ENCODE measurements around the gene ELMO3. TPM values are rescaled to one million over a fixed set of nuclear protein-coding genes. Genes with fewer than 3 reads are reported as not detected.

Gene ELMO3, protein sequence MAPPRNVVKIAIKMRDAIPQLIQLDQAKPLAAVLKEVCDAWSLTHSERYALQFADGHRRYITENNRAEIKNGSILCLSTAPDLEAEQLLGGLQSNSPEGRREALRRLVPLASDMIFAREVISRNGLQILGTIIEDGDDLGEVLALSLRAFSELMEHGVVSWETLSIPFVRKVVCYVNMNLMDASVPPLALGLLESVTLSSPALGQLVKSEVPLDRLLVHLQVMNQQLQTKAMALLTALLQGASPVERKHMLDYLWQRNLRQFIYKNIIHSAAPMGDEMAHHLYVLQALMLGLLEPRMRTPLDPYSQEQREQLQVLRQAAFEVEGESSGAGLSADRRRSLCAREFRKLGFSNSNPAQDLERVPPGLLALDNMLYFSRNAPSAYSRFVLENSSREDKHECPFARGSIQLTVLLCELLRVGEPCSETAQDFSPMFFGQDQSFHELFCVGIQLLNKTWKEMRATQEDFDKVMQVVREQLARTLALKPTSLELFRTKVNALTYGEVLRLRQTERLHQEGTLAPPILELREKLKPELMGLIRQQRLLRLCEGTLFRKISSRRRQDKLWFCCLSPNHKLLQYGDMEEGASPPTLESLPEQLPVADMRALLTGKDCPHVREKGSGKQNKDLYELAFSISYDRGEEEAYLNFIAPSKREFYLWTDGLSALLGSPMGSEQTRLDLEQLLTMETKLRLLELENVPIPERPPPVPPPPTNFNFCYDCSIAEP
- total RNA-seq (2012; rRNA removed) (0.28 and 0.36 TPM in 2 replicates), polyA plus RNA-seq (2012; rRNA removed) (1.6 and 1.9 TPM in 2 replicates), Bru-seq, nascent RNA (percentile 43 among the genes with signal in this experiment), BruChase-seq, experiment 1, labeled RNA remaining after a 6-hour chase (percentile 43 among the genes with signal in this experiment), BruChase-seq, experiment 2, labeled RNA remaining after a 2-hour chase (percentile 39 among the genes with signal in this experiment)
- polyA plus RNA-seq (2012; cell fraction: cytosol; rRNA removed) = 0.70 and 0.78 TPM in 2 replicates
- polyA plus RNA-seq (2012; cell fraction: nucleus; rRNA removed; ENCODE audit: low replicate concordance) = 7.2 and 21.3 TPM in 2 replicates
- long read RNA-seq = 0 reads

DNA sequence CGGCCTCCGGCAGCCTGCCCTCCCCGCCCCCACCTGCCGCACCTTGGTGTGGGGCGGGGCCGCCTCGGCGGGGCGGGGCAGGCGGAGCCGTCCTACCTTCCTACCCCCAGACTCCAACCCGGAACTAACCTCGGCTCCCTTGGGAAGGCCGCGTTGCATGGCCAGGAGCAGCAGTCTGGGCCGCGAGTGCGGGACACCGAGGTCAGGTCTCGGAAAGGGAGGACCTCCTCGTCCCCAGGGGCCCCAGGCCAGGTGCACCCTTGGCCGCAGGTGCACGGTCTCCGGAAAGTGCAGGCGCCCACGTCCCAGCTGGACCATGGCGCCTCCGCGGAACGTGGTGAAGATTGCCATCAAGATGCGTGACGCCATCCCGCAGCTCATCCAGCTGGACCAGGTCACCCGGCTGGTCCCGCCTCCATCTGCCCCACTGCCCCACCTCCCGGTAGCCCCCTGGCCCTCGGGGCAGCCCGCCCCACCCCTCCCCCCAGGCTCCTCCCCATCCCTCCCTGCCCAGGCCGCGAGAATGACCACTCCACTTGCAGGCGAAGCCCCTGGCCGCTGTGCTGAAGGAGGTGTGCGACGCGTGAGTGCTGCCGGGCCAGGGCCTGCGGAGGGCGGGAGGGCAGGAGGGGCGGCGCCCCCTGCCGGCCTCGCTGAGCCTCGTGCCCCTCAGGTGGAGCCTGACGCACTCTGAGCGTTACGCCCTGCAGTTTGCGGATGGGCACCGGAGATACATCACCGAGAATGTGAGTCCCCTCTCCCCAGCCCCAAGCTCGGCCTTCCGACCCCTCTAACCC is at the start of gene ELMO3:
TSS of gene ELMO3 (plus strand) at position 121 of the 797 bp plus-strand sequence. CDS start at position 317, 196 bp downstream.
- H3K4me2 ChIP-seq (ENCODE audit: low read depth, low read length) = no peak within 1 kb of the TSS
- H3K27me3 ChIP-seq (ENCODE audit: control insufficient read depth, insufficient read depth, low read length) = no peaks in the 10 kb centered on the region
- dilution Hi-C loops (cut with HindIII; ENCODE audit: low sequenced_read_pairs, unreplicated experiment) (no loop called here), intact Hi-C loops (cut with micrococcal nuclease) (no loop called here), in situ Hi-C loops (cut with MboI; ENCODE audit: low sequenced_read_pairs) (no loop called here)
- no peaks in the 10 kb centered on the region for H3K9me3 ChIP-seq (ENCODE audit: control insufficient read depth, insufficient read depth, low read length)
- no peak; the same call in 1 of the 2 replicates for ATAC-seq (ENCODE audit: low read depth)
- no peak within 1 kb of the TSS for H2AFZ ChIP-seq (replicated peaks; ENCODE audit: low read length, poor library complexity)
- no peak within 1 kb of the TSS for H3K14ac ChIP-seq (replicated peaks; ENCODE audit: low read depth, low read length)
- no peak within 1 kb of the TSS for H2BK20ac ChIP-seq (ENCODE audit: low read depth, low read length)
- H3K23ac ChIP-seq (ENCODE audit: low read depth, low read length) = no peak within 1 kb of the TSS
- H3K4me1 ChIP-seq (ENCODE audit: control insufficient read depth, insufficient read depth, low read length) = no peaks in the 10 kb centered on the region
- BruUV-seq (replicated peaks) = no TSS peak
- H2BK15ac ChIP-seq (ENCODE audit: low read depth, low read length) = no peak within 1 kb of the TSS
- no peak within 1 kb of the TSS for H3K27ac ChIP-seq (ENCODE audit: insufficient read depth, low read length)
- peak within 1 kb of the TSS; percentile 70 for H2AK9ac ChIP-seq (replicated peaks; ENCODE audit: low read depth, low read length, poor library complexity)
- peaks cover 14% of the 10 kb centered on the region for H4K20me1 ChIP-seq (ENCODE audit: insufficient read depth, low read length)
- H3K36me3 ChIP-seq (ENCODE audit: control insufficient read depth, insufficient read depth, low read length) = peaks cover 71% of the 10 kb centered on the region
- 64% methylated on average over 28 of the region's 61 CpGs; no CpG with 5 or more reads in 1 of the 2 experiments for WGBS, 2 experiments (ENCODE audit: extremely low coverage in 2 of 2, insufficient read length in 1 of 2)
- H3K56ac ChIP-seq (ENCODE audit: extremely low read depth, insufficient read depth, low read length) = no peak within 1 kb of the TSS
- no peak within 1 kb of the TSS for H4K5ac ChIP-seq (ENCODE audit: low read depth, low read length)
- H3K4ac ChIP-seq (ENCODE audit: low read depth, low read length) = no peak within 1 kb of the TSS
- no peaks in the 10 kb centered on the region for H3K9me1 ChIP-seq (ENCODE audit: insufficient read depth, low read length)
- no peak within 1 kb of the TSS for H3K18ac ChIP-seq (ENCODE audit: low read depth, low read length)
- ChIA-PET CTCF (no interaction called here), POLR2A (ENCODE audit: unreplicated experiment) (no interaction called here)
- no peak for TF ChIP-seq CEBPB (IDR thresholded peaks at IDR 0.05; ENCODE audit: low read depth, low read length)
- TF ChIP-seq, protein P1, sequence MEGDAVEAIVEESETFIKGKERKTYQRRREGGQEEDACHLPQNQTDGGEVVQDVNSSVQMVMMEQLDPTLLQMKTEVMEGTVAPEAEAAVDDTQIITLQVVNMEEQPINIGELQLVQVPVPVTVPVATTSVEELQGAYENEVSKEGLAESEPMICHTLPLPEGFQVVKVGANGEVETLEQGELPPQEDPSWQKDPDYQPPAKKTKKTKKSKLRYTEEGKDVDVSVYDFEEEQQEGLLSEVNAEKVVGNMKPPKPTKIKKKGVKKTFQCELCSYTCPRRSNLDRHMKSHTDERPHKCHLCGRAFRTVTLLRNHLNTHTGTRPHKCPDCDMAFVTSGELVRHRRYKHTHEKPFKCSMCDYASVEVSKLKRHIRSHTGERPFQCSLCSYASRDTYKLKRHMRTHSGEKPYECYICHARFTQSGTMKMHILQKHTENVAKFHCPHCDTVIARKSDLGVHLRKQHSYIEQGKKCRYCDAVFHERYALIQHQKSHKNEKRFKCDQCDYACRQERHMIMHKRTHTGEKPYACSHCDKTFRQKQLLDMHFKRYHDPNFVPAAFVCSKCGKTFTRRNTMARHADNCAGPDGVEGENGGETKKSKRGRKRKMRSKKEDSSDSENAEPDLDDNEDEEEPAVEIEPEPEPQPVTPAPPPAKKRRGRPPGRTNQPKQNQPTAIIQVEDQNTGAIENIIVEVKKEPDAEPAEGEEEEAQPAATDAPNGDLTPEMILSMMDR (conservative IDR thresholded peaks at IDR 0.05; ENCODE audit: low read depth, low read length) = peak; percentile 33
- DNase-seq = no peak
- H2BK5ac ChIP-seq (ENCODE audit: low read depth, low read length, poor library complexity, severe bottlenecking) = no peak within 1 kb of the TSS
- no peak within 1 kb of the TSS for H3K4me3 ChIP-seq (ENCODE audit: insufficient read depth, low read depth, low read length)
- H4K8ac ChIP-seq (ENCODE audit: low read depth in 2 of 2, low read length in 2 of 2) = no peak within 1 kb of the TSS
- H2BK120ac ChIP-seq (ENCODE audit: low read depth, low read length) = no peak within 1 kb of the TSS
- no peak within 1 kb of the TSS for H3K9ac ChIP-seq (ENCODE audit: low read depth, low read length)
- no peak within 1 kb of the TSS for H4K91ac ChIP-seq (ENCODE audit: insufficient read depth, low read depth, low read length)
- H2AK5ac ChIP-seq (ENCODE audit: low read depth, low read length) = no peak within 1 kb of the TSS
- peaks cover 8 to 27% of the 10 kb centered on the region in 2 experiments; a peak in 3 of 4 replicates for H3K79me1 ChIP-seq (ENCODE audit: low read depth in 1 of 2, low read length in 2 of 2)

Measured in IMR-90 (cell line).